Measurements from ENCODE around the gene OPN1SW.

The OPN1SW gene, protein sequence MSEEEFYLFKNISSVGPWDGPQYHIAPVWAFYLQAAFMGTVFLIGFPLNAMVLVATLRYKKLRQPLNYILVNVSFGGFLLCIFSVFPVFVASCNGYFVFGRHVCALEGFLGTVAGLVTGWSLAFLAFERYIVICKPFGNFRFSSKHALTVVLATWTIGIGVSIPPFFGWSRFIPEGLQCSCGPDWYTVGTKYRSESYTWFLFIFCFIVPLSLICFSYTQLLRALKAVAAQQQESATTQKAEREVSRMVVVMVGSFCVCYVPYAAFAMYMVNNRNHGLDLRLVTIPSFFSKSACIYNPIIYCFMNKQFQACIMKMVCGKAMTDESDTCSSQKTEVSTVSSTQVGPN

GRCh38 chr7:128775744-128776474 lies at the start of gene OPN1SW:
Gene OPN1SW (minus strand): TSS chr7:128775794. CDS start chr7:128775781, 13 bp downstream.
- DNase-seq, result no peak

- no peak for DNase-seq
These were observed 46.1 kb upstream of the OPN1SW start for GRCh38 chr7:128821724-128822123.

DNA sequence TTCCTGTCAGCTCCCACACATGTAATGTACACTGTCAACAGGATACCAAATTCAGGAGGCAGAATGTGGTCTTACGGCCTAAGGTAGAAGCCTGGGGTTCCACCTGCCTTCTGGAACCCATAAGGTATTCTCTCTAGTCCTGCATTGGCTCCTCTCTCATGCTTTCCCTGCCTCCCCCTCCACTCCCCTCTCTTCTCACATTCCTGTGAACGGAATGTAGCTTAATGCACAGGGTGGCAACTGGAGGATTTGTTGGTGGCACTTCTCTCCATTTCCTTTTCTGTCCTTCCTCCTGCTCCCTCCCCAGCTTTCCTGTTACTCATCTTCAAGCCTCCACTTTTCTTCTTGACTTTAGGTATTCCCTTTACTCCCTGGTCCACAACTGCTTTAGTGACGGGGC lies 43.1 kb upstream of the OPN1SW start:
- DNase-seq, result no peak

DNA sequence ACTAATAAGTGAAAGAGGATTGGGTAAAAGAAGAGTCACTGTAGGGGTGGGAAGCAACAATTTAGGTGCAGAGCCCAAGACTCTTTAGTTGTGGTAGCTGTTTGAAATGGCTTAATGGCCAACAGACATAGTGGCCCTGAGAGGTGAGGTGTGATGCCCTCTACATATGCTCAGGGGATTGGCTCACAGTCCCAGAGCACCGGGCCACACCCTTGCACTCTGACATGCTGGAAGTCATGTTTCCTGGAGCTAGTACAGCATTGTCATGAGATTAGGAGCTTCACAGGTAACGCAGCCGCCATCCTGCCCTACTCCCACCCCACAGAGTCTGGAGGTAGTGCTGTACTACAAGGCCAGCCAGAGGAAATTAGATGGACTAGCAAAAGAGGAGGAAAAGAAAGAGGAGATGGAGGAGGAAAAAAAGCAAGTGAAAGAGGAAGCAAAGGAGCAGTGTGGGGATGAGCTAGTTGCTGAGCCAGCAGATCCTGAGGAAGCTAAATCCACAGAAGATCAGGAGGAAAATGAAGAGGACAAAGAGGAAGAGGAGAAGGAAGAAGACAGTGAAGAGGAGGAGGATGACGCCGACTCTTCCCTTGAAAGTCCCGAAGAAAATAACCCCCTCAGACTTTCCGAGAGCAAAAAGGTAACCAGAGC lies 39.8 kb upstream of the OPN1SW start:
- no peak for DNase-seq

- DNase-seq, result no peak
These were observed 38.9 kb upstream of the OPN1SW start for GRCh38 chr7:128814499-128814898.

- DNase-seq, result no peak
These were observed 37.0 kb upstream of the OPN1SW start for GRCh38 chr7:128812514-128813168.

DNA sequence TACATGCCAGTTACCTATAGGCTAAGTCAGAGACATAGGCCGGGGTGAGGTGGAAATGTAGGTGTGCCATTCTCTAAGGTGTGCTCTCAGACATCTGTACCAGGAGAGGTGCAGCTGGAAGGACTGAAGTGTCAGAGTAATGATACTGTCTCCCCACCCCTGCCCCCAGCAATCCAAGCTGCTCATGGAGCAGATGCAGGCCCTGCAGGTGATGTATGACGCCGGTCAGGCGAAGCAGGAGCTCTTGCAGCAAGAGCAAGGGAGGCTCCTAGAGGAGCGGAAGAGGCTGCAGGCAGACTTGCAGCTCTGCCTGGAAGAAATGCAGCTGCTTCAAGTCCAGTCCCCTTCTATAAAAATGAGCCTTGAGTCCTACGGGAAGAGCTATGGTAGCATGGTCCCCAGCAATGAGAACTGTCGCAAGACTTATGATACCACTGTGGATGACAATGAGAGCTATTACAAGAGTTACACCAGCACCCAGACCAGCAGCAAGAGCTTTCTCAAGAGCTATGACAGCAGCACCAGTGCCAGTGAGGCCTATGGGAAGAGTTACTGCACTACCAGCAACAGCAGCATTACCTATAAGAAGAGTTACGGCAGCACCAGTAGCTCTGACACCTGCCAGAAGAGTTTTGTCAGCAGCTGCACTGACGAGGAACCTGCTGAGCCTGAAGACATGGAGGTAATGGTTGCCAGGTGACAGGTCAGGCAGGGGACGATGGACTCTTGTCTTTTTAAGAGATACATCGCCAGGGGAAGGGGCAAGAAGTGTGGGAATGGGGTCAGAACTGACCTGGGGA lies 36.2 kb upstream of the OPN1SW start:
- DNase-seq, result no peak

- DNase-seq, result no peak
These were observed 35.4 kb upstream of the OPN1SW start for GRCh38 chr7:128810997-128811396.

GRCh38 chr7:128810473-128810872 lies 34.9 kb upstream of the OPN1SW start:
- DNase-seq, result no peak

GRCh38 chr7:128809363-128809762 lies 33.8 kb upstream of the OPN1SW start:
- DNase-seq, result no peak

GRCh38 chr7:128807191-128807590 lies 31.6 kb upstream of the OPN1SW start:
- no peak for DNase-seq

- no peak for DNase-seq
These were observed 29.6 kb upstream of the OPN1SW start for GRCh38 chr7:128805225-128805624.

GRCh38 chr7:128804484-128804883 lies 28.9 kb upstream of the OPN1SW start:
- no peak for DNase-seq

- no peak for DNase-seq
These were observed 26.2 kb upstream of the OPN1SW start for GRCh38 chr7:128801667-128802418.

DNA sequence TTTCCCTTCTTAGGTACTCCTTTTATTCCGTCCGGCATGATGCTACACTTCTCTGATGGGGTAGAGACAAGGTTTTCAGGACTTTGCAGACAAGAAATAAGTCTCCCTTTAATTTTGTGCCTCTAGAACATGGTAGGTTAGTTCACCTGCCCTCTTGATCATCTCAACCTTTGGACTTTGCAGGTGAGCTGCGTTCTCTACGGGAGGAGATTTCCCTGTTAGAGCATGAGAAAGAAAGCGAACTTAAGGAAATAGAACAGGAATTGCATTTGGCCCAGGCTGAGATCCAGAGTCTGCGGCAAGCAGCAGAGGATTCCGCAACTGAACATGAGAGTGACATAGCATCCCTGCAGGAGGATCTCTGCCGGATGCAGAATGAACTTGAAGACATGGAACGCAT lies 25.4 kb upstream of the OPN1SW start:
- DNase-seq, result no peak

GRCh38 chr7:128800567-128800966 lies 25.0 kb upstream of the OPN1SW start:
- DNase-seq, result no peak

DNA sequence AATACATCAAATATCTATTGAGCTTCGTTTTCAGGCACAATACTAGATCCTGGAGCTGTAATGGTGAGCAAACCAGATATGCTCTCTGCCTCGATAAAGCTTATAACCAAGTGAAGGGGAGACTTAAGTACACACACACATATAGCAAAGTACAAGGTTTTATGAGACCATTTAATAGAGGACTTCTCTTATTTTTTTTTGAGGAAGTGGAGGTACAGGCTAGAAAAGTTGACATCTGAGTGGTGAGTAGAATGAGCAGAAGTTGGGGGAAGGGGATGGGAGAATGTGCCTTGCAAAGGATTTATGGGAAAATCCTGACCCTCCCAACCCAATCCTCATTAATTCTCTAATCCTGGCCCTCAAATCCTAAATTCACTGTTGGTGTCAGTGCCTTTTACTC lies 23.9 kb upstream of the OPN1SW start:
- no peak for DNase-seq

GRCh38 chr7:128796327-128796726 lies 20.7 kb upstream of the OPN1SW start:
- DNase-seq, result peak; percentile 61

DNA sequence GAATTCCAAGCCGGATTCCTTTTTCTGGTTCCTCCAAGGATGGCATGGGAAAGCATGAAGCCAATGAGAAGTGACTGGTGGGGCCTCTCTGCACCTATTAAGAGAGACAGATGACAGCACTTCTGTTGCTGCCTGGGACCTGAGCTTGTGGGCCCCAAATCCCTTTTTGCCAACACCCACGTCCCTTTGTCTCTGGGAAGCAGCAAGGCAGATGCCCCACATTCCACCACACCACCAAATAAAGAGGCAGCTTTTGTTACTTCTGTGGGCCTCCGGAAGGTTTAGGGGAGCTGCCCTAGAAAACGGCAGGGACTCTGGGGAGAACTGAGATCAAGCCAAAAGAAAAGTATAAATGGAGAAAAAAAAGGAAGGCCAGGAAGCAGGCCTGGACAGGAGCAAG lies 19.5 kb upstream of the OPN1SW start:
- DNase-seq, result no peak

- no peak for DNase-seq
These were observed 18.8 kb upstream of the OPN1SW start for GRCh38 chr7:128794436-128794835.

- DNase-seq, result no peak
These were observed 18.4 kb upstream of the OPN1SW start for GRCh38 chr7:128794020-128794419.

GRCh38 chr7:128793181-128793547 lies 17.6 kb upstream of the OPN1SW start:
- DNase-seq, result no peak

Measured in NCI-H446 treated with DMSO at 0.1 percent for 48 hours (cell line).